Measurements from ENCODE around the gene G6PC1.
"Not testable (repeated sequence)": the region's sequence is repeated elsewhere in the genome, so short reads cannot be mapped to it uniquely, and the experiment has no call there.

The G6PC1 gene

GRCh38 chr17:42906772-42907446 lies 6.3 kb downstream of the G6PC1 start:
- TF ChIP-seq CTCF (IDR thresholded peaks at IDR 0.05; ENCODE audit: insufficient read depth, low read depth, low read length, missing control alignments), result no peak
- H3K4me3 ChIP-seq (ENCODE audit: low read length), result no peak overlapping the region
- no peak for DNase-seq (ENCODE audit: low read depth)

- TF ChIP-seq CTCF (IDR thresholded peaks at IDR 0.05; ENCODE audit: insufficient read depth, low read depth, low read length, missing control alignments), result no peak
- no peak for DNase-seq (ENCODE audit: low read depth)
- no peak overlapping the region for H3K4me3 ChIP-seq (ENCODE audit: low read length)
Measured at GRCh38 chr17:42908872-42909700, 8.5 kb downstream of the G6PC1 start.

- DNase-seq (ENCODE audit: low read depth), result peak; percentile 59
- H3K4me3 ChIP-seq (ENCODE audit: low read length), result no peak overlapping the region
- no peak for TF ChIP-seq CTCF (IDR thresholded peaks at IDR 0.05; ENCODE audit: insufficient read depth, low read depth, low read length, missing control alignments)
Measured at GRCh38 chr17:42913522-42913921, 12.9 kb downstream of the G6PC1 start.

GRCh38 chr17:42913981-42914617 lies 13.5 kb downstream of the G6PC1 start:
- DNase-seq (ENCODE audit: low read depth), result no peak
- TF ChIP-seq CTCF (IDR thresholded peaks at IDR 0.05; ENCODE audit: insufficient read depth, low read depth, low read length, missing control alignments), result no peak
- H3K4me3 ChIP-seq (ENCODE audit: low read length), result no peak overlapping the region

GRCh38 chr17:42915288-42915687 lies 14.7 kb downstream of the G6PC1 start:
- DNase-seq (ENCODE audit: low read depth); H3K4me3 ChIP-seq (ENCODE audit: low read length): not testable (repeated sequence)

- not testable (repeated sequence) for DNase-seq (ENCODE audit: low read depth)
Measured at GRCh38 chr17:42916388-42917235, 16.0 kb downstream of the G6PC1 start.

GRCh38 chr17:42917236-42917603 lies 16.6 kb downstream of the G6PC1 start:
- no peak overlapping the region for H3K4me3 ChIP-seq (ENCODE audit: low read length)
- no peak for TF ChIP-seq CTCF (IDR thresholded peaks at IDR 0.05; ENCODE audit: insufficient read depth, low read depth, low read length, missing control alignments)
- DNase-seq (ENCODE audit: low read depth), result peak; percentile 67

More at GRCh38 chr17:42916388-42917235, 16.0 kb downstream of the G6PC1 start:
- H3K4me3 ChIP-seq (ENCODE audit: low read length), result not testable (repeated sequence)
